HG03135 (cell line): Measurements from ENCODE around the gene PACSIN2.
"Not testable (repeated sequence)": the region's sequence is repeated elsewhere in the genome, so short reads cannot be mapped to it uniquely, and the experiment has no call there.

Experiments used
- ATAC-seq: cut with Tn5 transposase; IDR thresholded peaks from one replicate; pipeline ENCODE4 v1.9.1; 2021; ENCODE audit warnings: mild to moderate bottlenecking, moderate library complexity; ENCODE audit not compliant: unreplicated experiment

Gene PACSIN2

DNA sequence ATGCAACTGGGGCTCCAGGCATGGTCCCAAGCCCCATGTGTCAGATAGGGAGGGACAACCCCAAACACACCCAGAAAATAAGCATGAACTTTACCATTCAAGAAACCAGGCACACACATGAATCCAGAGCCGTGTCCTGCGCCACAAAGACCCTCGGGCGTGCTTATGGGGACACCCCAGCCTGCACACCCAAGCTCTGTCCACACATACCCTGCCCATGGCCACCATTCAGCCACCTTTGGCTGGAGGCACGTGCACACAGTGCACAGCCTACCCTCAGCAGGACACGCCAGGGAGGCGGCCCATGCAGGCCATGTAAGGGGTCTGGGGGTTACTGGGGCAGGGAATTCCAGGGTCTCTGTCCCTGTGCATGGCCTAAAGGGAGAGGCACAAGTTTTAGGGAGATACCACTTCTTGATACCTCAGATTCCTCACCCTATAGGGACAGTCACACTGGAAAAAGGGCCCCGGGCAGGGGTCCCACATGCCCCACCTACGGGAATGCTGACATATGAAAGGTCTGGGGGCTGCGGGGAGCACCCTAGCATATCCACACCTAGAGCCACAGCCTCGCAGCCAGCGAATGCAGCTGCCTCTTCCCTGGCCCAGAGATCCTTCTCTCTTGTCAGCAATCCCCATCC lies 20.6 kb downstream of the PACSIN2 start:
- ATAC-seq = no peak

DNA sequence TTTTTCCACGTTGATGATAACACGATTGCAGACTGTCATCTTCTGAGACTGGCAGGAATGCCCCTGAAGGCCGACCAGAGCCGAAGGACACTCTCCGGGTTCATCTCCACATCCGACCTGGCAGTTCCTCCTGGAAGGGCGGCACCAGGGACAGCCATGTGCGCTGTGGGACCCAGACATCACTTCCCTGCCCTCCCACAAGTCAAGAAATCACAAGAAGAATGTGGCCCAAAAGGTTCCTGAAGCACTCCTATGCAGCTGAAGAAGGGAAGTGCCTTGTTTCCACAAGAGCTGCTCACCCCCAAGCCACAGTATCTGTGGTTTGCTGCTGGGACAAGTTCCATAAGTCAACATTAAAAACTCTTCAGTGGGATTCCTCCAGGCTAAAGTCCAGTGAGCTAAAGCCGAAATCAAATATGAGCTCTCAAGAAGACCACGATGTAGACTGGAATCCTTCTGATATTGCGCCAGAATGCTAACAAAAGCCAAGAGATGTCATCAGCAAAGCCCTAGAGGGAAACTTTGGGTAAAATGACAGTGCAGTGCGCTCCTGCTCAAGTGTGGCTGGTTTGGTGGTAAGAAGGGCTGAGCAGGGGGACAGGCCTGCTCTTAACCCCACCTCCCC lies 21.2 kb downstream of the PACSIN2 start:
- no peak for ATAC-seq

DNA sequence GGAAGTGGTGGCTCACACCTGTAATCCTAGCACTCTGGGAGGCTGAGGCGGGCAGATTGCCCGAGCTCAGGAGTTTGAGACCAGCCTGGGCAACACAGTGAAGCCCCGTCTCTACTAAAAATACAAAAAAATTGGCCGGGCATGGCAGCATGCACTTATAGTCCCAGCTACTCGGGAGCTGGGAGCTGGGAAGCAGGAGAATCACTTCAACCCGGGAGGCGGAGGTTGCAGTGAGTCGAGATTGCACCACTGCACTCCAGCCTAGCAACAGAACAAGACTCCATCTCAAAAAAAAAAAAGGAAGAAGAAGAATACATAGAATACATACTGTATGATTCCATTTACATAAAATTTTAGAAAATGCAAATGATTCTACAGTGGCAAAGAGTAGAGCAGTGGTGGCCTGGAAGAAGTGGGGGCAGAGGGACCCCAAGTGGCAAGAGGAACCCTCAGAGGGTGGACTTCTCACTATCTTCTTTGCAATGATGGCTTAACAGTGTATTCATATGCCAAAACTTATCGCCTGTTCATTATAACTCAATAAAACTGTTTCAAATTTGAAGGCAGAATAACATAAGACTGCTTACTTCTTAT lies 22.0 kb downstream of the PACSIN2 start:
- ATAC-seq = no peak

DNA sequence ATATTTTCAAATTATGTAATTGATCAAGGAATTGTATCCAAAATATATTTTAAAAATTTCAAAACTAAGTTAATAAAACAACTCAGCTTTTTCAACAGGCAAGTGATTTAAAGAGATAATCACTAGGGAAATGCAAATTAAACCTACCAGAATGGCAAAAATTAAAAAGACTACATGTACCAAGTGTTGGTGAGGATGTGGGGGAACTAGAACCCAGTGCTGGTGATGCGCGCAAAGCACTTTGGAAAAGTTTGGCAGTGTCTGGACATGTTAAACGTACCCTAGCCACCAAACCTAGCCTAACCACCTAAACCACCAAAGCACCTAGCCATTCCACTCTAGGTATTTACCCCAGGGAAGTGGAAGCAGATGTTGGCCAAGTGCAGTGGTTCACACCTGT lies 22.9 kb downstream of the PACSIN2 start:
- ATAC-seq = no peak

DNA sequence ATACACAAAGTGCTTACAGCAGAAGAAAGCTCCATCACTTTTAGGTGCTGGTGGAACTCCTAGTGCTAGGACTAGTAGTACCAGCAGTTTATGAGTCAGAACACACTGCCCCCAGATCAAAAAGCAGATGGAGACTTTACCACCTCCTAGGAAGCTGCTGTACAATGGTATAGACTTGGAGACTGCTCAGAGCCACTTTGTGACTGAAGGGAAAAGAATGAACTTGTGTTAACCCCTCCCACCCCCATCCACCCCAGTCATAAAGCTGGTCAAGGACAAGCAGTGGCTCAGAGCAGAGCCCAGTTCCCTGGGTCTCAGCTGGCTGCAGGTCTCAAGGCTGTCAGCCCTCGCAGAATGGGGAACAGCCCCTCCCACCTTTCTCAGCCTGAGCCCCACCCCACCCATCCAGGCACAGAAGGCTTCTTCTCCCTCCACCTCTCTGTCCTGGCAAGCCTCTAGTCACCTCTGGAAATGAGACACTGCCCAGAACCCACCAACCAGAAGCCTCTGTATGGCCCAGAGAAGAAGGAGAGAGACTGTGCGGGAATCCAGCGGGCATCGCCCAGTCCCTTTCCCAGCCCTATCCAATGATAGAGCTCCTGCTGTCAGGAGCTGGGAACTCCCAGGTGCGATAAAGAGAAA lies 23.8 kb downstream of the PACSIN2 start:
- no peak for ATAC-seq

DNA sequence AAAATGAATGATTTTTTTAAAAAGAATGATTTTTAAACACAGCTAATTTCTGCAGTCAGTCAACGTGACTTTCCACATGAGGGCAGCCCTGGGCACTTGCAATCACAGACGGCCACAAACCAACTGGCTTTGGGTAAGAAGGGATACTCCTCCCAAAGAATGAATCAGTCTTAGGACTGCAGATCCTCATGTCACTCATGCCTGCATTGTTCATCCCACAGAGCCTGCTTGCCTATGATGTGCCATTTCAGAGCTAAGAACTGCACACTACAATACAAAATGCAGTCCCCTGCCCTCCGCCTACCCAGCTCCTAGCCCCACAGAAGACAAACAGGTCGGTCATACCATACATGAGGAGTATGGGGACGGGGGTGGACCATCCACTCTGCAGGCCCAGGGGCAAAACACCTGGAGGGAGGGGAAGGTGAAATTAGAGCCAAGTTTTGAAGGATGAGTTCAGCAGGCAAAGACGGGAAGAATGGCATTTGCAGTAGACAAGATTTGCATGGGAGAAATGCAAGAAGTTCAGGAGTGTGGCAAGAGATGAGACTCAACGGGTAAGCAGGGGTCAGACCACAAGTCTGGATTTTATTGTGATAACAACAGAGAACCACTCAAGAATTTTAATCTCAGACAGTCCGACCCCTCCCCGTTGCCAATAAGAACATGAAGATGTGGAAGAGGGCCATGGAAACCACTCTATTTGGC lies 24.7 kb downstream of the PACSIN2 start:
- ATAC-seq = no peak

DNA sequence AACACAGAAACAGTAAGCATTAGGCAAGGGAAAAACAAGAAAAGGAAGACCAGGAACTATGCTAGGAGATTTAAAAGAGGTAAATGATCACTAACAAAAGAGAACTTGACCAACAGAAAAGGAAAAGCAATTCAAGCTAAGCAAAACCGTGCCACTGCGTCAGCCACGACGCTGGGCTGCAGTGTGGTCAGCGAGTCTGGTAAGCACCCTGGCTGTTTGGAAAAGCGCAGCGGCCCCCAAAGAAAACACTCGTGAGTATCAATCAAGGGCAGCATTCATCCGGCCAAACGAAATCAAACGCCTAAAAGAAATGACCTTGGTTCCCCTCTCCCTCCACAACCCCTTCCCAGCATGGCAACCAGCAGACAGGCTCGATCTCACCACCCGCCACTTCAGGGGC lies 28.8 kb downstream of the PACSIN2 start:
- ATAC-seq = no peak

DNA sequence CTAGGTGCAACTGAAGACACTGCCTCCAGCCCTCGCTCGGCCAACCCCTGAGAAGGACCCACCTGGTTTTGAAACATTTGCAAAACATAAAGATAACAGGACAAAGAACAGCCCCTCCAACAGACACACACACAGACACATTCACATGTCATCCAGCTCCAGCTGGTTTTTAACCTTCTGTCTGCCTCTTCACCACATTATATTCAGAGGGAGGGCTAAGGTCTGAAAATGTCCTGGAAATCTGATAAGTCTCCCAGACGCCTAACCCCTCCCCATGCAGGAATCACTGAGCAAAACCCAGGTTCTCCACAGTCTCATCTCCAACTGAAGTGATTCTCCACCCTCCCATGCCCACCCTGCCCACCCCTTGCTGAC lies 29.4 kb downstream of the PACSIN2 start:
- no peak for ATAC-seq

DNA sequence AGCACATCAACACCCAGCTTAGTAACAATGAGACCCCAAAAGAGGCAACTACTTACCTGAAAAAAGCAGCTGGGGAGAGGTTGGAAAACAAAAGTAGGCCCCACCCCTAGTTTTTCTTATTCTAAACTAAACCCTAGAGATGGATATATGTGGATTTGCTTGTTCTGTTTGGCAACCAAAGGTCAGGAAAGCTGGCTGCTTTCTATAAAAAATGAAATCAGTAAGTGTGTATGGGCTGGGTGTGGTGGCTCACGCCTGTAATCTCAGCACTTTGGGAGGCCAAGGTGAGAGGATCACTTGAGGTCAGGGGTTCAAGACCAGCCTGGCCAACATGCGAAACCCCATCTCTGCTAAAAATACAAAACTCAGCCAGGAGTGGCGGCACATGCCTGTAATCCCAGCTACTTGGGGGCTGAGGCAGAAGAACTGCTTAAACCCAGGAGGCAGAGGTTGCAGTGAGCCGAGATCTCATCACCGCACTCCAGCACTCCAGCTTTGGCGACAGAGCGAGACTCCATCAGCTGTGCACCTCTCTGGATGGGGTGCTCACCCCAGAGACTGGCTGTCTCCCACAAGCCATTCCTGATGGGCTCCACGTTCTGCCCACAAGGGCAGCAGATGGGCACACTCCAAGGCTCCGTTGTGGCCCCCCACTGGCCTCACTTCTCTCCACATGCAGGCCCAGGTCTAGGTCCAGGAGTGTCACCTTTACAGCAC lies 30.0 kb downstream of the PACSIN2 start:
- no peak for ATAC-seq

DNA sequence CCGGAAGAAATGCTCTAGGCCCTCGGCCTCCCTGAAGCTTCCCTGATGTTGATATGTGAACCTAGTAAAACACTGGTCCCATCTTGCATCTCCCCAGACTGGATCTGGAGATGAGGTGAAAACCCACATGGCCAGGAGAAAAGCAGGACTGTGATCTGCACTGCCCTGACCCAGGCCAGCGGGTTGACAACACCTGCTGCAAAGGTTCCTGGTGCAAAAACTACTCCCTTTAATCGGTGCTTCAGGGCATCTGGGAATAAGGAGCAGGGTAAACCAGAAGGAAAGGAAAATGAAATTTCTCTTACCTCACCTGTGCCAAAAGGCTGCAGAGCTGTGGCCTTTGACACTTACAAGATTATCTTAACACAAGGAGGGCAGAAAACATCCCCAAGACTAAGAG lies 30.6 kb downstream of the PACSIN2 start:
- ATAC-seq = no peak

DNA sequence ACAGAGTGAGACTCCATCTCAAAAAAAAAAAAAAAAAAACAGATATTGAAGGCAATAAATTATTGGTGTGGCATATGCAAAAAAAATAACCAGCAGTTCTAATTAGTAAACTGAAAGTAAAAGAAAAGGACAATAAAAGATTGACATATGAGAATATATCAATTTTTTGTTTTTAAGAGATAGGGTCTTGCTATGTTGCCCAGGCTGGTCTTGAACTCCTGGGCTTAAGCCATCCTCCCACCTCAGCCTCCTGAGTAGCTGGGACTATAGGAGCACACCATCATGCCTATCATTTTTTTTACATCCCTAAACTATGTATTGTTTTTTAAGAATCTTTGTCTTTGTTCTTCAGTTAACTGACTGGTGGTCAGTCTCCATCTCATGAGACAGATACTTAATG lies 31.5 kb downstream of the PACSIN2 start:
- ATAC-seq = no peak

DNA sequence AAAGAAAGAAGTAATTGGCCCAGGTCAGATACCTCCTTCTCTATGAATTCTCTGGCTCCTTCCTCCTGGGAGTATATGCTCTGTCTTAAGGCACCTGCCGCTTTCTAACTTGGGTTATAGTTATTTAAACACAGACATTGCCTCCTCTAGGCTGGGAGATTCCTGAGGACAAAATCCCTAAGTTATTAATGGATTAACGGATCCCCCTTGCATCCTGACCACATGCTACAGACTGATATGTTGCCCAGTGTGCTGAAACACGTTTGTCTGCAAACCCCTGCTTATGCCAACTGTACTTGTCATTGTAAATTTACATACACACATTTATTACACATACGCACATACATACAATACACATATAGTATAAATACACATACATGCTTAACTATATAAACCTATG lies 35.3 kb downstream of the PACSIN2 start:
- no peak for ATAC-seq

DNA sequence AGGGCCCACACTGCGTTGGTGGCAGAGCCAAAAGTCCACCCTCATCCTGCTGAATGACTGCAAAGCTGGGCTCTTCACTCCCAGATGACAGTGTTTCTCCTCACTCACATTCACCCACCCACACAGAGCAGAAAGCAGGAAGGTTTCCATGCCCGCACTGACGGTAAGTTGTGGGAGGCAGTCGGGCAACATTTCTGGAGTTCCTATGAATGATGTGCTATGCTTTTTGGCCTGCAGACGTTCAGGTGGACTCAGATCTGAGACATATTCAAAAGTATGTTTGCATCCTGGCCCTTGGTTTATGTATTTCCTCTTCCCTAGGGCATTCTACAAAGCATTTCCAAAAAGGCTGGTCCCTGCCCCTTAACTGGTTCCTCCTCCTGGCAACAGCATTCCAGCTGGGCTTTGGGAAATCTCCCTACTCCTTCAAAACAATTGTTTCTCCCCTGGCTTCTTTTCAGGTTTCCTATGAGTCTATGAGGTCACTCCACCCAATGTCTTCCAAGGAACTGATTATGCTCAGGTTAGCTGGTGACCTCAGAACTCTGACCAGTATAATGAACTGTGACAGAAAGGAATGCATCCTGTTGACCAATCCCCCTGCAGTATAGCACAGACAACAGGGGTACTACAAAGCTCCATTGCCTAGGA lies 36.4 kb downstream of the PACSIN2 start:
- ATAC-seq = no peak

DNA sequence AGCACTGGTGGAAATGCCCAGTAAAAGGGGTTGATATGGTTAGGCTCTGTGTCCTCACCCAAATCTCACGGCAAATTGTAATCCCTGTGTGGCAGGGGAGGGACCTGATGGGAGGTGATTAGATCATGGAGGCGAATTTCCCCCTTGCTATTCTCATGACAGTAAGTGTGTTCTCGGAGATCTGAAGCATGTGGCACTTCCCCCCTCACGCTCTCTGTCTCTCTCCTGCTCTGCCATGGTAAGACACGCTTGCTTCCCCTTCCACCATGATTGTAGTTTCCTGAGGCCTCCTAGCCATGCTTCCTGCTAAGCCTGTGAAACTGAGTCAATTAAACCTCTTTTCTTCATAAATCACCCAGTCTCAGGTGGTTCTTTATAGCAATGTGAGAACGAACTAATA lies 37.4 kb downstream of the PACSIN2 start:
- ATAC-seq = no peak

DNA sequence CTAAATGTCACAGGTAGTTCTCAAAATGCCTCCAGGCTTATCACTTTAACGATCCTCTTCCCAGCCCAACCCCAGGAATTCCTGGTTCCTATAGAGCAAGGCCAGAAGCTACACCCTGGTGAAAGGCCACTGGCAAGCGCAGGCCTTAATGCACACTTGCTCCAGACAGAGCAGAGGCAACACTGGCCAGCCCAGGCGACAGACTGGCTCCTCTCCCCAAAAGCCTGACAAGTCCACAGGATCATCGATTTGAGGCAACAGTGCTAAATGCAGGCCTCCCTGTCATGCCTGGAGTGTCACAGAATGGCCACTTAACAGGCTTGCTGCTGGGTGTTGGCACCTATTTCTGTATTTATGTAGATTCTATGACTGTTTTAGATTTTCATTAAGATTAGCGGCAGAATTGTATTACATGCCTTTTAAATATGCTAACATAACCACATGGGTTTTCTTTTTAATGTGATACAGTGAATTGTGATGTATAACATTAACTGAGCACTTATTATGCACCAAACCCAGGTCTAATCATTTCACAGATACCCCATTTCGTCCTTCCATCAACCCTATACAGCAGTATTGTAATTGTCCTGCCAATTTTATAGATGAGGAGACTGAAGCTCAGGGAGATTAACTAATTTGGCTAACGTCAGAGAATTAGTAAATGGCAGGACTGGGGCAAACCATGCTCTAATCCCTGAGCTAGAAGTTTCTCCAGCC lies 38.6 kb downstream of the PACSIN2 start:
- no peak for ATAC-seq

DNA sequence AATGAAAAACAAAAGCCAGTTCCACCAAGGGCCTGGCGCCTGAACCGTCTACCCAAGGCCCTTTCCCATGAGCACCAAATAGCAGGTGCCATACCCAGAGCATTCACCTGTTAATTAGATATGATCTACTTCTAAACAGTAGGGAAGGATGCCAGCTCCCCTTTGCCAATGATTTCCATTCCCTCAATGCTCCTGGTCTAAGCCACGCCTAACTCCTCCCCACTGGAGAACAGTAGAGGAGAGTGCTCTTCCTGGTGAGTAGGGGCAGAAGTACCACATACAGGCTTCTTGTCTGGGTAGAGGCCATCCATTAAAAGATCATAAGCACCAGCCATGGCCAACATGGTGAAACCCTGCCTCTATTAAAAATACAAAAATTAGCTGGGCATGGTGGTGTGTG lies 40.7 kb downstream of the PACSIN2 start:
- no peak for ATAC-seq

DNA sequence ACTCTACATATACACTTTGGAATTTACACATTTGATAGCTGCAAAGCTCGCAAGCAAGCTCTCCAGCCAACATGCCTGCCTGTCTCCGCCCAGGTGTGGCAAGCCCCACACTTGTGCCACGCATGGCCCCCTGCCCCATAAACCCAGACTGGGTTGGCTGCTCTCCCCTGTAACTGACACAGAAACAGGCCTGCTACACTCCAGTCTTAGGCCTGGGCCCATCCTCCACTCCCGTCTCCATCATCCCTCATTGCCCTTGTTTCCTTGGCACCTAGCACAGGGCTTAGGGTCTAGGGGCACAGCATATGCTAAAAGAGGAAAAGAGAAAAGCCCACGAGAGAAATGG lies 41.4 kb downstream of the PACSIN2 start:
- no peak for ATAC-seq

DNA sequence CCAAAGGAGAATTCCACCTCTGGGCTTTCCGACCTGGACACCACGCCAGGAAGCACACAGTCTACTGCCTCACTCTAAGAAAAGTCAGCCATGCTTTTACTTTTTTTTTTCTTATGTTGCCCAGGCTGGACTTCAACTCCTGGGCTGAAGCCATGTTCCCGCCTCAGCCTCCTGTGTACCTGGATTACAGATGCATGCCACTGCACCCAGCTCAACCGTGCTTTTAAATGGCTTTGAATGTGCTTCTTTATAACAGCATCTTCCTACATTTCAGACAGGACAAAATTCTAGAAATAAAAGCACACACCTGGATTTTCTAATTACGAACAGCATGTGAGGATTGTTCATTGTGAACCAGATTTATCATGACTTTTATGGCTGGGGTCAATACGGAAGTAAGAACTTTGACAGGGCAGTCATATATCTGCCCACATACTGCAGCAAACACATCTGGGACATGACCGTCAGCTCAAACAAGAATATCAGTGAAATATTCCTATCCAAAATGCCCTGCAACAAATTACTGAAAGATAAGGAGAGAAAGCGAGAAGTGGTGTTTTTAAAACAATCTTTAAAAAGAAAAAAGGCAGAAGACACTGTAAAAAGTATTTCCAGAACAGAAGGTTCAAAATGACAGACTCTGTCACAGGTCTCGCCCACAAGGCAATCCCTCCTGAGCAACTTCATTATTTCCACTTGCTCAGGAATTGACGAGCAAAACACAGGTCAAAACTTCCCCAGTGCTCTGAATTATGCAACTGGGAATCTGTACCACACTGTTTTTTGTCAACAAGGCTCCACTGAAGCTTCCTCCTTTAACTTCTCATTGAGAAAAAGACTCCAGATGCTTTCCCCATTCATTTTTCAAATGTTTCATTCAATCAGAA lies 42.1 kb downstream of the PACSIN2 start:
- no peak for ATAC-seq

DNA sequence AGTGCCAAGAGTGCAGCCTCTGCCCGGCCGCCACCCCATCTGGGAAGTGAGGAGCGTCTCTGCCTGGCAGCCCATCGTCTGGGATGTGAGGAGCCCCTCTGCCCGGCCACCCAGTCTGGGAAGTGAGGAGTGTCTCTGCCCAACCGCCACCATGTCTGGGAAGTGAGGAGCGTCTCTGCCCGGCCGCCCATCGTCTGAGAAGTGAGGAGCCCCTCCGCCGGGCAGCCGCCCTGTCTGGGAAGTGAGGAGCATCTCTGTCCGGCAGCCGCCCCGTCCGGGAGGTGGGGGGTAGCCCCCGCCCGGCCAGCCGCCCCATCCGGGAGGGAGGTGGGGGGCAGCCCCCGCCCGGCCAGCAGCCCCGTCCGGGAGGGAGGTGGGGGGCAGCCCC lies 43.5 kb downstream of the PACSIN2 start:
- not testable (repeated sequence) for ATAC-seq
